GM19025 (cell line): ENCODE results near the gene PREPL.
"Not testable (repeated sequence)": the region's sequence is repeated elsewhere in the genome, so short reads cannot be mapped to it uniquely, and the experiment has no call there.

Source experiments
- ATAC-seq: cut with Tn5 transposase; IDR thresholded peaks from one replicate; pipeline ENCODE4 v1.9.1; 2021; ENCODE audit warnings: mild to moderate bottlenecking, low read depth, moderate library complexity; ENCODE audit not compliant: unreplicated experiment

The PREPL gene

GRCh38 chr2:44349506-44349905 is 11.8 kb downstream of the PREPL start:
- ATAC-seq = no peak

GRCh38 chr2:44348400-44348799 is 12.9 kb downstream of the PREPL start:
- ATAC-seq = no peak

- ATAC-seq = no peak
Measured at GRCh38 chr2:44347526-44347925, 13.8 kb downstream of the PREPL start.

GRCh38 chr2:44342854-44343253 is 18.4 kb downstream of the PREPL start:
- ATAC-seq = no peak

DNA sequence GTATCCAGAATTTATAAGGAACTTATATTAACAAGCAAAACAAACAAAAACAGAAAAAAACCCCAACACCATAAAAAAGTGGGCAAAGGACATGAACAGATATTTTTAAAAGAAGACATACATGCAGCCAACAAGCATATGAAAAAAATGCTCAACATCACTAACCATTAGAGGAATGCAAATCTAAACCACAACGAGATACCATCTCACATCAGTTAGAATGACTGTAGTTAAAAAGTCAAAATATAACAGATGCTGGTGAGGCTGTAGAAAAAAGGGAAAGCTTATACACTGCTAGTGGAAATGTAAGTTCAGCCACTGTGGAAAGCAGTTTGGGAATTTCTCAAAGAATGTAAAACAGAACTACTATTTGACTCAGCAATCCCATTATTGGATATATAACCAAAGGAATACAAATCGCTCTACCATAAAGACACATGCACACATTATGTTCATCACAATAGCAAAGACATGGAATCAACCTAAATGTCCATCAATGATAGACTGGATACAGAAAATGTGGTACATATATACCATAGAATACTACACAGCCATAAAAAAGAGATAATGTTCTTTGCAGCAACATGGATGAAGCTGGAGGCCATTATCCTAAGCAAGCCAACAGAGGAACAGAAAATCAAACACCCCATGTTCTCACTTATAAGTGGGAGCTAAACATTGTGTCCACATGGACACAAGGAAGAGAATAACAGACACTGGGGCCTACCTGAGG is 25.3 kb downstream of the PREPL start:
- ATAC-seq = no peak

- no peak for ATAC-seq
Measured at GRCh38 chr2:44333994-44334393, 27.3 kb downstream of the PREPL start.

GRCh38 chr2:44330801-44331200 is 30.5 kb downstream of the PREPL start:
- ATAC-seq = no peak

- ATAC-seq = no peak
Measured at GRCh38 chr2:44329343-44329742, 32.0 kb downstream of the PREPL start.

GRCh38 chr2:44328750-44329149 is 32.5 kb downstream of the PREPL start:
- ATAC-seq = no peak

- no peak for ATAC-seq
Measured at GRCh38 chr2:44326548-44327264, 34.6 kb downstream of the PREPL start.

DNA sequence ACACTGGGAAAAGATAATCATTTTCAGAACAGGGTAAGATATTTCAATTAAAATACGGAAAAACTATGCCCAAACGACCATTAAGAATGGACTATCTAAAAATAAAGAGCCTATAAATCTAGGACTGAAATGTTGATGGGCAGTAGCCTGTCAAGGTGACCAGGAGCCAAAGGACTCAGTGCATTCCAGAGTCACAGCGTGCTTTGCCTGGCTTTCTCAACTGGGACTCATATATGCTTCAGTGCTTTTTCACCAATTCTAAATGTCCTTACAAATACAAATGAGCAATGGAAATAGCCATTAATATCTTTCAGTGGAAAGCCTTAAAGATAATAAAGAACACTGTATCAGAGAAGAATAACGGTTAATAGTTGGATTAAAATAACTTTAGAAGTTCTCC is 35.4 kb downstream of the PREPL start:
- ATAC-seq = no peak

DNA sequence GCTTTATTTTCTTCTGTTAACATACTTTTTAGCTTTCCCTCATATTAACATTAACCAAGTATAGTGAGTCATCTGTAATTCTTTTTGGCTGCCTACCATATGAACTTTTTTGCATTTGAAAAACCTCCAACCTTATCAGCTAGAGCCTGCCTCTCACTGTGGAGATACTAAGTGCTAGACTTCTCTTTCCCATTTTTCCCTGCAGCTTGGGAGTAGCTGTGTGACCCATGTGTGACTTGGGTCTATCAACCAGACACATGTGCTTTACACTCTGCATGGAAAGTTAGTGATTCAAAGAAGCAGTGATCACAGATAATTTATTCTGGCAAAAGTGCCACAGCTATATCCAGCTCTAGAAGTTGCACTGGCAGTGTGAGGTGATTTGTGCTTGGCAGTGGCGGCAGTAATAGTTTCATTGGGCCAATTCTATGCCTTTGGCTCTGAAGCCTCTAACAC is 36.3 kb downstream of the PREPL start:
- ATAC-seq = no peak

GRCh38 chr2:44321360-44321759 is 39.9 kb downstream of the PREPL start:
- ATAC-seq = no peak

DNA sequence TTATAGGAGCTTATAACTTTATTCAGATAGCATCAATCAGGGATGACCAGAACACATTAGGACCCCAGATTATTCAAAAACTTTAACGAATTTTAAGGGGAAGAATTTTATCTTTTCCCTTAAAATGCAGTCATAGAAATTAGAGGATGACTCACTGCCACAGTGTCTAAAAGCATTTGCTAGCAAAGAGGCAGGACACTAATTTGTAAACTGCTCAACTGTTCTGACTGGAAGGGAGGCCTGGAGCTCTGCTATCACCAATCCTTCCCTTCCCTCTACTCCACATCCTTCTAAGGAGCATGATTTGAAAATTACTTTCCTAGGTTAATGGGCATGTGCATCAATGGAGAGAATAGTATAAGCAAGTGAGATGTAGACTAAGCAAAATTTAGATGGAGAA is 40.5 kb downstream of the PREPL start:
- no peak for ATAC-seq

- ATAC-seq = no peak
Measured at GRCh38 chr2:44315945-44316344, 45.3 kb downstream of the PREPL start.

- ATAC-seq = no peak
Measured at GRCh38 chr2:44314362-44314761, 46.9 kb downstream of the PREPL start.

DNA sequence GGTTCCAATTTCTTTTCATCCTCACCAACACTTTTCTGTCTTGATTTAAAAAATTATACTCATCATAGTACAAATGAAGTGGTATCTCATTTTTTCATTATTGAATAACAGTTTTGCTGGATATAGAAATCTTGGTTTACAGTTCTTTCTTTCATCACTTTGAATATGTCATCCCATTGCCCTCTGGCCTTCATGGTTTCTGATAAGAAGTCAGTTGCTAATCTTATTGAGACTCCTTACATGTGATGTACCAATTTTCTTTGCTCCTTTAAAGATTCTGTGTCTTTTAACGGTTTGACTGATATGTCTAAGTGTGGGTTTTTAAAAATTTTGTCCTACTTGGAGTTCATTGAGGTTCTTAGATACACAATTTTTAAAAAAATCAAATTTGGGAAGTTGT is 51.0 kb downstream of the PREPL start:
- ATAC-seq = no peak

- ATAC-seq = no peak
Measured at GRCh38 chr2:44305882-44306281, 55.4 kb downstream of the PREPL start.

- no peak for ATAC-seq
Measured at GRCh38 chr2:44304258-44304657, 57.0 kb downstream of the PREPL start.

GRCh38 chr2:44303766-44304165 is 57.5 kb downstream of the PREPL start:
- not testable (repeated sequence) for ATAC-seq

DNA sequence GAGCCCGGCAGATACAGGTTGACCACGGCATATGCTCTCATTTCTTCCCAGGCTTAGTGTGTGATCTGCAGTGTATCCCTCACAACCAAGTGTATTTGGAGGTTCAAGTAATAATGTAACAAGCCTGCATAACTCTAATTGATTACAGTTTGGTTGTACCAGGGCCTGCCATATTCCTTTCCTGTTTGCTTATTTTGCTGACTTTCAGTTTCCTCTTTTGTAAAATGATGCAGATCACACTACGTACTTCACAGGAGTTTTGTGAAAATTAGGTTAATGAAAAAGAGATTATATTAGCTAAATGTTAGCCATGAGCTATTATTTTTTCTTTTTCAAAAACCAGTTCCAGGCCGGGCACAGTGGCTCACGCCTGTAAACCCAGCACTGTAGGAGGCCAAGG is 60.2 kb downstream of the PREPL start:
- no peak for ATAC-seq

- no peak for ATAC-seq
Measured at GRCh38 chr2:44299635-44300034, 61.7 kb downstream of the PREPL start.
